Measurements from ENCODE around the gene HIVEP2. TPM values are rescaled to one million over a fixed set of nuclear protein-coding genes. Genes with fewer than 3 reads are reported as not detected.
A peak's percentile ranks its signal among the peaks of the same experiment; 100 is the strongest.
"Not testable (repeated sequence)": the region's sequence is repeated elsewhere in the genome, so short reads cannot be mapped to it uniquely, and the experiment has no call there.

The HIVEP2 gene
- 12.6 TPM for total RNA-seq
- long read RNA-seq, partial matches to known transcripts, result 4 of 7 reads
- long read RNA-seq, other reads (novel, unspliced or antisense), result 3 of 7 reads

- ATAC-seq (peak; percentile 38), DNase-seq (ENCODE audit: missing footprints) (peak; percentile 92)
- intact Hi-C loops (cut with DNase I), result loop anchor here (2.0 to 5.0 kb wide), 5 partner anchors 82 to 248 kb away; partner anchors contain the start of gene AIG1
Measured at GRCh38 chr6:142945049-142945445, at the start of gene HIVEP2. TSS of gene HIVEP2 (minus strand) at chr6:142945176. CDS start at chr6:142774738, 170,438 bp downstream.

GRCh38 chr6:142993977-142994376 lies 49.0 kb upstream of the HIVEP2 start:
- DNase-seq (ENCODE audit: missing footprints), result peak; percentile 59
- no peak for ATAC-seq
- intact Hi-C loops (cut with DNase I), result no loop called here

- DNase-seq (ENCODE audit: missing footprints) (no peak), ATAC-seq (no peak)
- intact Hi-C loops (cut with DNase I), result no loop called here
Measured at GRCh38 chr6:142987490-142987889, 42.5 kb upstream of the HIVEP2 start.

GRCh38 chr6:142985281-142985680 lies 40.3 kb upstream of the HIVEP2 start:
- intact Hi-C loops (cut with DNase I), result no loop called here
- ATAC-seq, result no peak
- no peak for DNase-seq (ENCODE audit: missing footprints)

GRCh38 chr6:142984386-142984785 lies 39.4 kb upstream of the HIVEP2 start:
- intact Hi-C loops (cut with DNase I), result no loop called here
- ATAC-seq, result no peak
- no peak for DNase-seq (ENCODE audit: missing footprints)

- no peak for ATAC-seq
- intact Hi-C loops (cut with DNase I), result no loop called here
- DNase-seq (ENCODE audit: missing footprints), result no peak
Measured at GRCh38 chr6:142975365-142975764, 30.4 kb upstream of the HIVEP2 start.

GRCh38 chr6:142970941-142971340 lies 26.0 kb upstream of the HIVEP2 start:
- DNase-seq (ENCODE audit: missing footprints); intact Hi-C loops (cut with DNase I); ATAC-seq: not testable (repeated sequence)

GRCh38 chr6:142968601-142969000 lies 23.6 kb upstream of the HIVEP2 start:
- intact Hi-C loops (cut with DNase I), result no loop called here
- ATAC-seq, result no peak
- no peak for DNase-seq (ENCODE audit: missing footprints)

GRCh38 chr6:142966294-142966693 lies 21.3 kb upstream of the HIVEP2 start:
- intact Hi-C loops (cut with DNase I), result no loop called here
- no peak for ATAC-seq
- DNase-seq (ENCODE audit: missing footprints), result no peak

- DNase-seq (ENCODE audit: missing footprints), result no peak
- intact Hi-C loops (cut with DNase I), result no loop called here
- ATAC-seq, result no peak
Measured at GRCh38 chr6:142965164-142965563, 20.2 kb upstream of the HIVEP2 start.

GRCh38 chr6:142960098-142960497 lies 15.1 kb upstream of the HIVEP2 start:
- intact Hi-C loops (cut with DNase I), result no loop called here
- ATAC-seq, result no peak
- DNase-seq (ENCODE audit: missing footprints), result no peak

GRCh38 chr6:142958343-142958742 lies 13.4 kb upstream of the HIVEP2 start:
- ATAC-seq, result peak; percentile 79
- intact Hi-C loops (cut with DNase I), result no loop called here
- DNase-seq (ENCODE audit: missing footprints), result no peak

GRCh38 chr6:142956726-142957125 lies 11.8 kb upstream of the HIVEP2 start:
- ATAC-seq (no peak), DNase-seq (ENCODE audit: missing footprints) (no peak)
- intact Hi-C loops (cut with DNase I), result no loop called here

- intact Hi-C loops (cut with DNase I), result no loop called here
- no peak for ATAC-seq
- DNase-seq (ENCODE audit: missing footprints), result peak; percentile 32
Measured at GRCh38 chr6:142954844-142955243, 9.9 kb upstream of the HIVEP2 start.

- ATAC-seq, result no peak
- DNase-seq (ENCODE audit: missing footprints), result no peak
- intact Hi-C loops (cut with DNase I), result no loop called here
Measured at GRCh38 chr6:142953373-142954273, 8.6 kb upstream of the HIVEP2 start.

- ATAC-seq (no peak), DNase-seq (ENCODE audit: missing footprints) (no peak)
- intact Hi-C loops (cut with DNase I), result no loop called here
Measured at GRCh38 chr6:142952614-142953013, 7.6 kb upstream of the HIVEP2 start.

GRCh38 chr6:142950291-142950690 lies 5.3 kb upstream of the HIVEP2 start:
- intact Hi-C loops (cut with DNase I), result no loop called here
- ATAC-seq (no peak), DNase-seq (ENCODE audit: missing footprints) (no peak)

- ATAC-seq, result no peak
- intact Hi-C loops (cut with DNase I), result loop anchor here (2.0 to 5.0 kb wide), 6 partner anchors 21 to 251 kb away; no protein-coding TSS in a partner anchor
- no peak for DNase-seq (ENCODE audit: missing footprints)
Measured at GRCh38 chr6:142947714-142948480, 2.9 kb upstream of the HIVEP2 start.

- intact Hi-C loops (cut with DNase I), result loop anchor here (1.0 to 5.0 kb wide), 7 partner anchors 20 to 250 kb away; no protein-coding TSS in a partner anchor
Measured at GRCh38 chr6:142946924-142947713, 2.1 kb upstream of the HIVEP2 start.

More at GRCh38 chr6:142946924-142947713, 2.1 kb upstream of the HIVEP2 start:
- ATAC-seq (peak; percentile 66), DNase-seq (ENCODE audit: missing footprints) (peak; percentile 92)
